Lower lobe of right lung (tissue), 2 donors: ENCODE results near the gene TOP2A. TPM values are rescaled to one million over a fixed set of nuclear protein-coding genes. Genes with fewer than 3 reads are reported as not detected.
A peak's percentile ranks its signal among the peaks of the same experiment; 100 is the strongest.

ENCODE experiments used
- ATAC-seq, 2 donors: fragments of 200-7000 bp; cut with Tn5 transposase; one replicate each; pipeline ENCODE4 v1.9.1; 2020 to 2022; ENCODE audit warnings: mild to moderate bottlenecking in 2 of 2, moderate library complexity in 2 of 2
- DNase-seq: peaks from one replicate; pipeline ENCODE4 v3.0.0-alpha.2; 2020
- H3K27ac ChIP-seq: fragments of 200-600 bp; one replicate; pipeline ENCODE4 v1.8.0; 2022
- H3K27me3 ChIP-seq: fragments of 200-600 bp; one replicate; pipeline ENCODE4 v1.8.0; 2022; ENCODE audit warnings: low read depth
- H3K36me3 ChIP-seq: fragments of 200-600 bp; one replicate; pipeline ENCODE4 v1.8.0; 2022; ENCODE audit warnings: mild to moderate bottlenecking
- H3K4me1 ChIP-seq: fragments of 200-600 bp; one replicate; pipeline ENCODE4 v1.8.0; 2022
- H3K4me3 ChIP-seq: fragments of 200-600 bp; one replicate; pipeline ENCODE4 v1.8.0; 2022; ENCODE audit warnings: mild to moderate bottlenecking
- H3K9me3 ChIP-seq: fragments of 200-600 bp; one replicate; pipeline ENCODE4 v1.8.0; 2022
- intact Hi-C: fragments of 100-400 bp; cut with DNase I; formaldehyde crosslinking; loops from one replicate; pipeline ENCODE4 v1.11.0; 2022
- total RNA-seq: library from RNA; stranded (reverse); fragmentation: NEBNext Ultra II Directional; extraction: Animal tissue kit (Norgen Biotek cat#: 25700); gene quantifications from one replicate; pipeline ENCODE4 v1.2.1, GENCODE V29; 2021
- TF ChIP-seq, protein P1 (sequence below): fragments of 200-600 bp; IDR thresholded peaks from one replicate; pipeline ENCODE4 v1.8.0; 2022; ENCODE audit warnings: antibody characterized with exemption, mild to moderate bottlenecking
- donor health status: DM: no; HTN: yes; CAD: no; lungs with severe emphysema.

The TOP2A gene
- total RNA-seq, 1 donor from 2014 or later, result 6.7 TPM

DNA sequence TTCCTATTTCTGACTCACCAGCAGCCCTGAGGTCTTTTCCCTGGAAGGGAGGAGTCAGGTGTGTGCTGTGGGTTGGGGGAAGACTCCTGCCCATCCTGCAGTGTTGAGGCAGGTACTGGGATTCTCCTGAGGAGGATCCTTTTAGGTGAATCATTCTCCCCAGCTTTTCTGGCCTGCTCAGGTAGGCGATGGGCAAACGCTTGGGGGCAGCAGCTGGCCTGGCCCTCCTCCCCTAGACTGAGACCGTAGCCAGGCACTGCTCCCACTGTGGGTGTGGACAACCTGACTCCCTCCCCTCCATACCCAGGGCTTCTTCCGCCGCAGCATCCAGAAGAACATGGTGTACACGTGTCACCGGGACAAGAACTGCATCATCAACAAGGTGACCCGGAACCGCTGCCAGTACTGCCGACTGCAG, 68.2 kb downstream of the TOP2A start:
- H3K9me3 ChIP-seq, result no peaks in the 10 kb centered on the region
- intact Hi-C loops, result no loop called here
- ATAC-seq (peak; percentile 1 to 6), DNase-seq (no peak)
- no peaks in the 10 kb centered on the region for H3K27me3 ChIP-seq
- H3K27ac ChIP-seq, result peak overlapping the region; percentile 37
- peaks cover 87% of the 10 kb centered on the region for H3K4me1 ChIP-seq
- H3K36me3 ChIP-seq, result peaks cover 64% of the 10 kb centered on the region
- TF ChIP-seq, protein P1, sequence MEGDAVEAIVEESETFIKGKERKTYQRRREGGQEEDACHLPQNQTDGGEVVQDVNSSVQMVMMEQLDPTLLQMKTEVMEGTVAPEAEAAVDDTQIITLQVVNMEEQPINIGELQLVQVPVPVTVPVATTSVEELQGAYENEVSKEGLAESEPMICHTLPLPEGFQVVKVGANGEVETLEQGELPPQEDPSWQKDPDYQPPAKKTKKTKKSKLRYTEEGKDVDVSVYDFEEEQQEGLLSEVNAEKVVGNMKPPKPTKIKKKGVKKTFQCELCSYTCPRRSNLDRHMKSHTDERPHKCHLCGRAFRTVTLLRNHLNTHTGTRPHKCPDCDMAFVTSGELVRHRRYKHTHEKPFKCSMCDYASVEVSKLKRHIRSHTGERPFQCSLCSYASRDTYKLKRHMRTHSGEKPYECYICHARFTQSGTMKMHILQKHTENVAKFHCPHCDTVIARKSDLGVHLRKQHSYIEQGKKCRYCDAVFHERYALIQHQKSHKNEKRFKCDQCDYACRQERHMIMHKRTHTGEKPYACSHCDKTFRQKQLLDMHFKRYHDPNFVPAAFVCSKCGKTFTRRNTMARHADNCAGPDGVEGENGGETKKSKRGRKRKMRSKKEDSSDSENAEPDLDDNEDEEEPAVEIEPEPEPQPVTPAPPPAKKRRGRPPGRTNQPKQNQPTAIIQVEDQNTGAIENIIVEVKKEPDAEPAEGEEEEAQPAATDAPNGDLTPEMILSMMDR, result no peak
- H3K4me3 ChIP-seq, result no peak overlapping the region

DNA sequence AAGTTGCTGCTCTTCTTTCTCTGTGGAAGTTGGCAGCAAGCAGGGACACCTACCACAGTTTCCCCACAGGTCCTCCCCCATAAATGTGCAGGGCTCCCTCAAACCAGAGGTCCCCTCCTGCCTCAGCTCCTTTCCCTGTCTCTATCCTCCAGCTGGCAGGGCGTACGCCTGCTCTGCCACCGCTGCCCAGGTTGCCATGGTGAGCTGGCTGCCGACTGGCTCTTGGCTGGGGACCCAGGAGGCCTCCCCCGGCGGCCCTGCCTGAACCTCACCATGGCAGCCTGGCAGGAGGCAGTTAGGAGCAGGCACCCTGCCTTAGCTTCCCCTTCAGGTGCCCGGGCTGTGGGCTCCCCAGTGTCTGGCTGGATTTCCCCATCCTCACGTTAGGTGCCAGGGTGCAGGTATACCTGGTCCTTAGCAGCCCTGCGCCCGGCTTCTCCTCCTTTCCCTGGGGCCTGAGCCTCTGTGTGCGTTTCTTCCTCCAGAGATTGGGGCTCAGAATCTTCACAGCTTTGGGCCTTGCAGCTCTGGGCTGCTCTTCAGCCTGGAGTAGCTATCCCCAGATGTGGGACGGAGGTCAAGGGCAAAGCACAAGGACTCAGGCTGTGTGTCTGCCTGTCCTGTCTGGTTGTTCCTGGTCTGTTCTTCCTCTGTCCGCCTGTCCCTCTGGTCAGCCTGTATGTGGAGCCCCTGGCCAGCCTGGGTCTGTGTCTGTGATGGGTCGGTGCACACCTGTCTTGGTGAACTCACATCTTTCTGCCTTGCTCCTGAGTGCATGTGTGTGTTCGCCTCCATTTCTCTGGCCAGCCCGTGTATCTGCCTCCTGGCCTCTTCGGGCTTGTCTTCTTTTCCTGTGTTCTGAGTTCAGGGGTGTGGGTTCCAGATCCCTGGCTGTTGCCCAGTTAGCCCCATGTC, 68.9 kb downstream of the TOP2A start:
- Histone ChIP-seq H3K4me3 (no peak overlapping the region), H3K36me3 (peaks cover 58% of the 10 kb centered on the region), H3K4me1 (peaks cover 92% of the 10 kb centered on the region), H3K27me3 (no peaks in the 10 kb centered on the region), H3K27ac (peak overlapping the region; percentile 37), H3K9me3 (no peaks in the 10 kb centered on the region)
- no peak for DNase-seq
- intact Hi-C loops, result no loop called here
- ATAC-seq, result no peak
- TF ChIP-seq, protein P1, result no peak

DNA sequence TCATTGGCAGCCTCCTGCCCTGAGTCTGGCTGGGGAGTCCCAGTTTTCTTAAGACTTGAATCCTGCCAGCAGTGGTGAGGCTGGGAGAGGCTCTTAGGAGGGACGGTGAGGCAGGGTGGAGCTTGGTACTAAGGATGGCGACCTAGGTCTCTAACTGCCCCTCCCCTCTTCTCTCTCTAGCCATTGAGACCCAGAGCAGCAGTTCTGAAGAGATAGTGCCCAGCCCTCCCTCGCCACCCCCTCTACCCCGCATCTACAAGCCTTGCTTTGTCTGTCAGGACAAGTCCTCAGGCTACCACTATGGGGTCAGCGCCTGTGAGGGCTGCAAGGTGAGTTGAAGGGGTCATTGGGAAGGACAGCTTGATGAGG, 69.6 kb downstream of the TOP2A start:
- H3K4me3 ChIP-seq, result peak overlapping the region; percentile 33
- peak overlapping the region; percentile 96 for H3K27ac ChIP-seq

DNA sequence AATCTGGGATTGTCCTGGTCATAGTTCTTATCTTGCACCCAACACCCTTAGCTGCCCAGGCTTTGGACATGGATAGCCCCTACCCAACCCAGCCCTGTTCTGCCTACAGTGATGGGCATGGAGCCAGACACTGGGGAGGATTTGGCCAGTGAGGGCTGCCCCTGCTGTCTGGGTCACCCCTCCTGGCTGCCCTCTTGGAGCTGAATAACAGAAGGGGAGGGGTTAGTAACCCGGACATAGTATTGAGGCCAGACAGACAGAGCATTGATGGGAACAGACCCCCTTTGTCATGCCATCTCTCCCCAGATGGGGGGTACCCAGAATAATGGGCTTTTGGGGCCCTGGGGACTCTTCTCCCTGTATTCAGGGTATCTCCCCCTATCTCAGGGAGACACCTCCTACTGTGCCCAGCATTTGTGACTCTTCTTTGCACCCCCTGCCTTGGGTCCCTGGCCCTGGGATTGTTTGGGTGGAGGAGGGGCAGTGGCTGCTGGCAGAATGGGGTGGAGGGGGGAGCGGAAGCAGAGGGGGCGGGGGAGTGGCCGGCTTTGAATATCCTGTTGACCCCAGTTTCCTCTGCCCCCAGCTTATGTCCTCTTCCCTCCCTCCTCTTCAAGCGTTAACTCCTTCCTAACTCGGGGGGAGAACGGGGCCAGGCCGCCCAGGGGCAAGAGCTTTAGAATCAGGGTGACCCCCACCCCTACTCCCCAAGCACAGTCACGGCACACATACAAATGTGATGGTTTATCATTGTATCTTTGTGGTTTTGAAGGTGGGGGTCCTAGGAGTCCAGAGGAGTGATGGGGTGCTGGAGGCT, 70.2 kb downstream of the TOP2A start:
- Histone ChIP-seq H3K4me1 (peaks cover 91% of the 10 kb centered on the region), H3K27ac (peak overlapping the region; percentile 96), H3K27me3 (no peaks in the 10 kb centered on the region), H3K36me3 (peaks cover 45% of the 10 kb centered on the region), H3K9me3 (no peaks in the 10 kb centered on the region), H3K4me3 (peak overlapping the region; percentile 33)
- no peak for DNase-seq
- ATAC-seq, result no peak
- intact Hi-C loops, result no loop called here
- TF ChIP-seq, protein P1, result no peak

More for the DNA sequence above, 69.6 kb downstream of the TOP2A start:
- ATAC-seq (no peak), DNase-seq (no peak)
- TF ChIP-seq, protein P1, result no peak
- peaks cover 96% of the 10 kb centered on the region for H3K4me1 ChIP-seq
- H3K36me3 ChIP-seq, result peaks cover 51% of the 10 kb centered on the region
- no peaks in the 10 kb centered on the region for H3K9me3 ChIP-seq
- no peaks in the 10 kb centered on the region for H3K27me3 ChIP-seq
- intact Hi-C loops, result no loop called here

DNA sequence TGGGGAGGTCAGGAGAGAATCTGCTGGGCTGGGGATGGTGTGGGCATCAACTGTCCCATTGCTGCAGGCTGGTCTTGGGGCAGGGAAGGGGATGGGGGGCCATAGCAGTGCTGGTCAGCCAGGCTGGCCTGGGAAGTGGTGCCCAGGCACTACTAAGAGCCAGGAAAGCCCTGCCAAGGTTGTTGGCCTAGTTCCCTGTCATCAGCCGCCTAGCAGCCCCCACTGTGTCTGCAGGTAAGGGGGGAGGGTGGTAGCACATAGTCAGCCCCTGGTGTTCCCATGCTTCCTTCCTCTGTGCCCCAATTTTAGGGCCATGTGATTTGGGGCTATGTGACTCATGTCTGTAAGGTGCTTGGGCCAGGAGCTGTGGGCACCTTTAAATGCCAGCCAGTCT, 70.9 kb downstream of the TOP2A start:
- TF ChIP-seq, protein P1, result no peak
- intact Hi-C loops, result no loop called here
- H3K4me3 ChIP-seq, result peak overlapping the region; percentile 33
- H3K36me3 ChIP-seq, result peaks cover 37% of the 10 kb centered on the region
- peaks cover 83% of the 10 kb centered on the region for H3K4me1 ChIP-seq
- no peaks in the 10 kb centered on the region for H3K27me3 ChIP-seq
- no peaks in the 10 kb centered on the region for H3K9me3 ChIP-seq
- no peak for ATAC-seq
- no peak for DNase-seq
- H3K27ac ChIP-seq, result peak overlapping the region; percentile 96
